Astrocyte (in vitro differentiated cells and primary cell): Measurements from ENCODE around the gene JAML.

Source experiments
- CTCF ChIP-seq: IDR thresholded peaks from 2 replicates; pipeline ENCODE4 v1.5.1; 2011; ENCODE audit warnings: low read depth, mild to moderate bottlenecking, inconsistent platforms, low read length, moderate library complexity; ENCODE audit not compliant: insufficient read depth
- EZH2 ChIP-seq: IDR thresholded peaks from 2 replicates; pipeline ENCODE4 v1.6.1; 2012; ENCODE audit warnings: mild to moderate bottlenecking, low read length, inconsistent platforms; ENCODE audit not compliant: insufficient read depth

- TF ChIP-seq EZH2 (no peak), CTCF (no peak)
Observed at GRCh38 chr11:118213781-118214180, 11.0 kb downstream of the JAML start.
